AG04450 (cell line): ENCODE data around the gene MORN1. TPM values are rescaled to one million over a fixed set of nuclear protein-coding genes. Genes with fewer than 3 reads are reported as not detected.
"Not testable (repeated sequence)": the region's sequence is repeated elsewhere in the genome, so short reads cannot be mapped to it uniquely, and the experiment has no call there.

ENCODE experiments used
- CTCF ChIA-PET: fragments of 300-600, 350-600 bp; formaldehyde crosslinking; extraction: SDS; loops from one replicate; lab custom pipeline; 2022; ENCODE audit warnings: antibody characterized with exemption, inconsistent platforms; lab: Charles Lee
- POLR2A ChIA-PET: fragments of 350-600 bp; formaldehyde crosslinking; extraction: SDS; loops from one replicate; lab custom pipeline; 2021; ENCODE audit warnings: antibody characterized with exemption, inconsistent platforms; lab: Yijun Ruan, JAX
- DNase-seq: peaks from one replicate; pipeline ENCODE4 v3.0.0-alpha.2; 2011; ENCODE audit warnings: low read depth, low spot score
- H3K27ac ChIP-seq: one replicate; pipeline ENCODE4 v1.5.1; 2012; ENCODE audit warnings: low read depth, low read length, control low read depth
- H3K27me3 ChIP-seq: one replicate; pipeline ENCODE4 v1.6.0; 2012; ENCODE audit warnings: low read length; ENCODE audit not compliant: control insufficient read depth, insufficient read depth
- H3K4me3 ChIP-seq: 2 replicates; pipeline ENCODE4 v1.5.1; 2011; ENCODE audit warnings: mild to moderate bottlenecking, low read depth, low read length, control low read depth
- H3K9me3 ChIP-seq: 2 replicates; pipeline ENCODE4 v1.5.1; 2012; ENCODE audit warnings: low read length; ENCODE audit not compliant: control insufficient read depth, insufficient read depth
- polyA plus RNA-seq: library from polyadenylated mRNA; depleted of rRNA; stranded (reverse); fragments of >200 nt; gene quantifications from 2 replicates; pipeline ENCODE4 v1.2.3, GENCODE V29; 2011
- TF ChIP-seq, protein P1 (sequence below): IDR thresholded peaks from 2 replicates; pipeline ENCODE4 v1.5.1; 2011; ENCODE audit warnings: low read depth, low read length, control low read depth, inconsistent platforms

The MORN1 gene
- polyA plus RNA-seq, 1 experiment, result 3.6 TPM

DNA sequence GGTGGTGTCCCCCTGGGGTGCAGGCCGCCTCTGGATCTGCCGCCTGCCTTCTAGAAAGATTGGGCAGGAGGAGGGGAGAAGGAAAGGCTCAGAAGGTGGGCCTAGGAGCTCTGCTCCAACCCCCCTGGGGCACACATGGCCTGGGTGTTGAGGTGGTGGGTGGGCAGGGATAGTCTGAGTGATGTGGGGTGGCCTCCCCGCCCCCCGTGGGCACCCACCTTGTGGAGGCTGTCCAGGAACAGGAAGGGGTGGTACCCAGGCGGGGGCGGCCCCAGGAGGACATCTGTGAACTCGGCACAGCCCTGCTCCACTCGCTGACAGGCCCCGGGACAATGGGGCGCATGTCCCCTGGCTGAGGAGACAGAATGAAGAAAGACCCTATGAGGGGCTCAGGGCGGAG lies 54.9 kb downstream of the MORN1 start:
- ChIA-PET CTCF (no interaction called here), POLR2A (no interaction called here)
- Histone ChIP-seq H3K9me3 (peaks cover 51% of the 10 kb centered on the region; the same call in 1 of the 2 replicates), H3K4me3 (no peak overlapping the region), H3K27ac (no peak overlapping the region), H3K27me3 (peaks cover 4% of the 10 kb centered on the region)
- DNase-seq, result no peak
- TF ChIP-seq, protein P1, sequence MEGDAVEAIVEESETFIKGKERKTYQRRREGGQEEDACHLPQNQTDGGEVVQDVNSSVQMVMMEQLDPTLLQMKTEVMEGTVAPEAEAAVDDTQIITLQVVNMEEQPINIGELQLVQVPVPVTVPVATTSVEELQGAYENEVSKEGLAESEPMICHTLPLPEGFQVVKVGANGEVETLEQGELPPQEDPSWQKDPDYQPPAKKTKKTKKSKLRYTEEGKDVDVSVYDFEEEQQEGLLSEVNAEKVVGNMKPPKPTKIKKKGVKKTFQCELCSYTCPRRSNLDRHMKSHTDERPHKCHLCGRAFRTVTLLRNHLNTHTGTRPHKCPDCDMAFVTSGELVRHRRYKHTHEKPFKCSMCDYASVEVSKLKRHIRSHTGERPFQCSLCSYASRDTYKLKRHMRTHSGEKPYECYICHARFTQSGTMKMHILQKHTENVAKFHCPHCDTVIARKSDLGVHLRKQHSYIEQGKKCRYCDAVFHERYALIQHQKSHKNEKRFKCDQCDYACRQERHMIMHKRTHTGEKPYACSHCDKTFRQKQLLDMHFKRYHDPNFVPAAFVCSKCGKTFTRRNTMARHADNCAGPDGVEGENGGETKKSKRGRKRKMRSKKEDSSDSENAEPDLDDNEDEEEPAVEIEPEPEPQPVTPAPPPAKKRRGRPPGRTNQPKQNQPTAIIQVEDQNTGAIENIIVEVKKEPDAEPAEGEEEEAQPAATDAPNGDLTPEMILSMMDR, result no peak

- Histone ChIP-seq H3K9me3 (peaks cover 55% of the 10 kb centered on the region; the same call in 1 of the 2 replicates), H3K4me3 (no peak overlapping the region), H3K27me3 (peaks cover 4% of the 10 kb centered on the region), H3K27ac (no peak overlapping the region)
- ChIA-PET POLR2A (no interaction called here), CTCF (no interaction called here)
- no peak for DNase-seq
- TF ChIP-seq, protein P1, result no peak
Observed at GRCh38 chr1:2335721-2336455, 55.5 kb downstream of the MORN1 start.

GRCh38 chr1:2334883-2335534 lies 56.3 kb downstream of the MORN1 start:
- Histone ChIP-seq H3K27me3 (peaks cover 4% of the 10 kb centered on the region), H3K4me3 (no peak overlapping the region), H3K9me3 (peaks cover 51% of the 10 kb centered on the region; the same call in 1 of the 2 replicates), H3K27ac (no peak overlapping the region)
- TF ChIP-seq, protein P1, result no peak
- ChIA-PET POLR2A (no interaction called here), CTCF (interaction anchor here (1.4 kb wide), 1 partner anchor 47 kb away, joined by 6 read pairs; no protein-coding TSS in a partner anchor)
- DNase-seq, result no peak

DNA sequence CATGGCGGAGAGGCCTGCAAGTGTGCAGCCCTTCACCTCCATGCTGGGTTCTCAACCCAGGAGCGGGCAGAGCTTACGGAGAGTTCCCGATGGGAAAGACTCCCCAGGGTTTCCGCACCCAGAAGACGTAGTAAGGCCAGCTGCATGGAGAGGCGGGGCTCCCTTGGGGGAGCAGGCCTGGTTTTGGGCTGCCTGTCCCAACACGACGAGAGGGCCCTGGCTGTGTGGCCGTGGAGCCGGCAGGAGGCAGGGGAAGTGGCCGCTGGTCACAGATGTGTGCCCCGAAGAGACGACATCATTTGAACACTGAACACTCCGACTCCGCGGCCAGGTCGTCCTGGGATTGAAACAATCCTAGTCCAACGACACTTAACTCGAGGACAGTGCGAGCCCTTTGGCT lies 57.0 kb downstream of the MORN1 start:
- H3K4me3 ChIP-seq, result no peak overlapping the region
- peaks cover 1% of the 10 kb centered on the region for H3K27me3 ChIP-seq
- TF ChIP-seq, protein P1, result no peak
- ChIA-PET POLR2A (no interaction called here), CTCF (interaction anchor here (1.4 kb wide), 1 partner anchor 48 kb away, joined by 6 read pairs; no protein-coding TSS in a partner anchor)
- no peak for DNase-seq
- H3K27ac ChIP-seq, result no peak overlapping the region
- H3K9me3 ChIP-seq, result peaks cover 51% of the 10 kb centered on the region; the same call in 1 of the 2 replicates

GRCh38 chr1:2331580-2331979 lies 59.8 kb downstream of the MORN1 start:
- POLR2A ChIA-PET, H3K27me3 ChIP-seq, H3K4me3 ChIP-seq, H3K27ac ChIP-seq, DNase-seq: not testable (repeated sequence)
- peaks cover 47% of the 10 kb centered on the region; the same call in 1 of the 2 replicates for H3K9me3 ChIP-seq
- CTCF ChIA-PET, result interaction anchor here (0.9 kb wide), 1 partner anchor 9 kb away, joined by 3 read pairs; no protein-coding TSS in a partner anchor
